Measurements from ENCODE around the gene OBSCN.

Gene OBSCN

DNA sequence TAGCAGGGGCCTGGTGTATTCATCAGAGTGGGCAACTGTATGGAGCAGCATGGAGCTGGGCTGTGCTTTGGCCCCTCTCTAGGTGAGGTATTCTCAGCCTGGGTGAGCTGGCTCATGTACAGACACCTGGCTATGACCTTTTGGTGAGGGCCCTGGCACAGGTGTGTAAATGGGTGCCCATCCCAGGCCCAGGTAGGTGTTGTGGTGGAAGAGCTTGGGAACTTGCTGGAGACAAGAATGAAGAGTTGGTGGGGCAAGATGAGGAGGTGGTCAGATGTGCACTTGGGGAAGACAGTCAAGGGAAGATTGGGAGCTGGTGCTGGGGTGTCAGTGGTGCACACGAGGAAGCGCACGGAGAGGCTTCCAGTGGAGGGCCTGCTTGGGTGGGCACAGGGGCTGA is 103.2 kb downstream of the OBSCN start:
- H3K27me3 ChIP-seq (ENCODE audit: insufficient read depth, low read length), result no peaks in the 10 kb centered on the region
- no peak overlapping the region for H3K4me3 ChIP-seq (ENCODE audit: low read length)
- no peak overlapping the region for H2AFZ ChIP-seq (ENCODE audit: low read depth, low read length)
- H3K4me1 ChIP-seq (ENCODE audit: insufficient read depth, low read length), result no peaks in the 10 kb centered on the region
- H3K36me3 ChIP-seq (ENCODE audit: insufficient read depth, low read length), result no peaks in the 10 kb centered on the region
- peaks cover 4% of the 10 kb centered on the region for H3K9me3 ChIP-seq (ENCODE audit: low read length)

DNA sequence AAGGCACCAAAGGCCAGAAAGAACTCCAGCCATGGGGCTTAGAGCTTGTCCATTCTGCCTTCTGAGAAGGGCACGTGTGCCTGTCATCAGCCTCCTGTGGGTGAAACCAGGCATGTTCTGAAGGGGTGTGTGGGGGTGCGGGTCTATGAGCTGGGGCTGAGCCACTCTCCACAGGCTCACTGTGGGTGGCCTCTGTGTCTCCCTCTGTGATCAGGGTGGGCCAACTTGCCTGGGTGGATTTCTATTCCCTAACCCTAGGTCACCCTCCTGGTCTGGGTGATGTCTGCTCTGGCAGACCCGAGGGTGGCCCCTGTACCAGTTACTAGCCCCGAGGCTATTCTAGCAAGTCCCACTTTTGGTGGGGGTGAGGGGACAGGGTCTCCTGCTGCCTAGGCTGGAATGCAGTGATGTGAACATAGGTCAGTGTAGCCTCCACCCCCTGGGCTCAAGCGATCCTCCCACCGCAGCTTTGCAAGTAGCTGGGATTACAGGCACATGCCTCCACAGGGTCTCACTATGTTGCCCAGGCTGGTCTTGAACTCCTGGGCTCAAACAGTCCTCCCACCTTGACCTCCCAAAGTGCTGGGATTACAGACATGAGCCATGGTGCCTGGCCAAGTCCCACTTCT is 104.4 kb downstream of the OBSCN start:
- H3K4me3 ChIP-seq (ENCODE audit: low read length), result no peak overlapping the region
- no peak overlapping the region for H2AFZ ChIP-seq (ENCODE audit: low read depth, low read length)
- H3K27me3 ChIP-seq (ENCODE audit: insufficient read depth, low read length), result no peaks in the 10 kb centered on the region
- H3K36me3 ChIP-seq (ENCODE audit: insufficient read depth, low read length), result no peaks in the 10 kb centered on the region
- no peaks in the 10 kb centered on the region for H3K4me1 ChIP-seq (ENCODE audit: insufficient read depth, low read length)
- H3K9me3 ChIP-seq (ENCODE audit: low read length), result peaks cover 4% of the 10 kb centered on the region

DNA sequence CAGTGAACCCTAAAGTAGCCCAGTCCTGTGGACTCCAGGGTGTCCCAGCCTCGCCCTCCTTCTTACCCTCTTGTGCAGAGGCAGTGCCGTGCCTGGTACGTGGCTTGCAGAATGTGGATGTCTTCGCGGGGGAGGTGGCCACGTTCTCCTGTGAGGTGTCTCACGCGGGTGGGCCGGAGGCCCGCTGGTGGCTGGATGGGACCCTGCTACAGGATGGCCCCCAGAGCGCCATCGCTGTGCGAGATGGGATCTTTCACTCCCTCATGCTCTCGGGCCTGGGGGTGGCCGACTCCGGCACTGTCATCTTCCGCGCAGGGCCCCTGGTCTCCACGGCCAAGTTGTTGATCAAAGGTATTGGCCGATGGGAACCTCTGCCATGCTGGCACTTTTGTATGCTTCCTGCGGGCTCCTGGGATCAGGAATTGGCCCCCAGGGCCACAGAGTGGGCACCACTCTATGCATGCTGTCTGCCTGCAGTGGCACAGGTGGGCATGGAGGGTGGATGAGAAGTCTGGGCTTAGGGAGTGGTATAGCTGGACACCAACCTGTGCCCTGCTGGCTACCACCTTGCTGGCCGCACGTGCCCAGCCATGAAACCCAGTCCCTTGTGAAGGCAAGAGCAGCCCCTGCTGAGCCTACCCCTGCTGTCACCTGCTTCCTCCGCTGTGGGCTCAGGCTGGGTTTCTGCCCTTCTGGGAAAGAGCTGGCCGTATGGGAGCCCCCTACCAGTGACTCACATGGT is 105.9 kb downstream of the OBSCN start:
- Histone ChIP-seq H3K36me3 (ENCODE audit: insufficient read depth, low read length) (no peaks in the 10 kb centered on the region), H3K4me3 (ENCODE audit: low read length) (no peak overlapping the region), H3K4me1 (ENCODE audit: insufficient read depth, low read length) (no peaks in the 10 kb centered on the region), H2AFZ (ENCODE audit: low read depth, low read length) (no peak overlapping the region), H3K27me3 (ENCODE audit: insufficient read depth, low read length) (no peaks in the 10 kb centered on the region), H3K9me3 (ENCODE audit: low read length) (peaks cover 4% of the 10 kb centered on the region)

DNA sequence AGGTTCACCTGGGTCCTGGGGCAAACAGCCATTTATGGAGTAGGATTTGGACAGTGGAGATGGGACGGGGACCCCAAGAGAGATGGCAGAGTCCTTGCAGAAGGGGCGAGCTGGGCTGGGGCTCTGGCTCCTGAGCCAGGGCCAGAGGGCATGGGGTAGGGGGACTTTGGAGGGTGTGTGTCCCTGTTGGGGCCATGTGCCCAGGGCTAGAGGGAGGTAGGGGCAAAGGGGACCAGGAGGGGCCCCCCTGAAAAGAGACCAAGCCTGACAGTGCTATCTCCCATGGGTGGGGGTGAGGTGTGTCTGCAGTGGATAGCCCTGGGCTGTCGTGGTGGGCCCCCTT is 106.4 kb downstream of the OBSCN start:
- Histone ChIP-seq H2AFZ (ENCODE audit: low read depth, low read length) (no peak overlapping the region), H3K36me3 (ENCODE audit: insufficient read depth, low read length) (no peaks in the 10 kb centered on the region), H3K9me3 (ENCODE audit: low read length) (peaks cover 4% of the 10 kb centered on the region), H3K27me3 (ENCODE audit: insufficient read depth, low read length) (no peaks in the 10 kb centered on the region), H3K4me3 (ENCODE audit: low read length) (no peak overlapping the region), H3K4me1 (ENCODE audit: insufficient read depth, low read length) (no peaks in the 10 kb centered on the region)

DNA sequence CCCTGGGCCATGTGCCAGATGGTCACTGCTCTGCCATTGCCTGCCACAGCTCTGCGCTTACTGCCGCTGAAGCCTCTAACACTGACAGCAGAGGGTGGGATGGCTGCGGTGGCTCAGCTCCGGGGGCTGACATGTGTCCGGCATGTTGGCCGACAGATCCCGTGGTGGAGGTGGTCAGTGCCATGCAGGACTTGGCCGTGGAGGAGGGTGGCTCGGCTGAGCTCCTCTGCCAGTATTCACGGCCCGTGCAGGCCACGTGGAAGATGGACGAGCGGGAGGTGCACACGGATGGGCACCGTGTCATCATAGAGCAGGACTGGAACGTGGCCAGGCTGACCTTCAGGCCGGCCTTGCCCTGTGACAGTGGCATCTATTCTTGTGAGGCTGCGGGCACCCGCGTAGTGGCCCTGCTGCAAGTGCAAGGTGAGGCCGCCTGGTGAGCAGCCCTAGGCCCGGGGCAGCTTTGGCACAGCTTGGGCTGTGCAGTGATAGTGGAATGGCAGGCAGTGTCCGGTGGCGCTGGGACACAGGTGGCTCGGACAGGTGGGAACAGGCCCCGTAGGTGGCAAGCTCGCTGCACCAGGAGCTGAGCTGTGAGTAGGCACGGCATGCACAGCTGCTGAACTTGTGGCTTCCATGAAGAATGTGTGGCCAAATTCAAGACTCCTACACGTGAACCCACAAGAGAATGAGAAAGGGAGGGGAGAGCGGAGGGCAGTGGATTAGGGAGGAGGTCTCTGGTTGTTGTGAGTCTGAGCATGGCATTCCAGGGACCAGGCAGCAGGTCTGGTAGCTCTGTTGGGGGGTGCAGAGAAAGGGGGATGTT is 107.0 kb downstream of the OBSCN start:
- H3K4me3 ChIP-seq (ENCODE audit: low read length), result no peak overlapping the region
- no peak overlapping the region for H2AFZ ChIP-seq (ENCODE audit: low read depth, low read length)
- H3K4me1 ChIP-seq (ENCODE audit: insufficient read depth, low read length), result no peaks in the 10 kb centered on the region
- H3K36me3 ChIP-seq (ENCODE audit: insufficient read depth, low read length), result no peaks in the 10 kb centered on the region
- peaks cover 4% of the 10 kb centered on the region for H3K9me3 ChIP-seq (ENCODE audit: low read length)
- no peaks in the 10 kb centered on the region for H3K27me3 ChIP-seq (ENCODE audit: insufficient read depth, low read length)

DNA sequence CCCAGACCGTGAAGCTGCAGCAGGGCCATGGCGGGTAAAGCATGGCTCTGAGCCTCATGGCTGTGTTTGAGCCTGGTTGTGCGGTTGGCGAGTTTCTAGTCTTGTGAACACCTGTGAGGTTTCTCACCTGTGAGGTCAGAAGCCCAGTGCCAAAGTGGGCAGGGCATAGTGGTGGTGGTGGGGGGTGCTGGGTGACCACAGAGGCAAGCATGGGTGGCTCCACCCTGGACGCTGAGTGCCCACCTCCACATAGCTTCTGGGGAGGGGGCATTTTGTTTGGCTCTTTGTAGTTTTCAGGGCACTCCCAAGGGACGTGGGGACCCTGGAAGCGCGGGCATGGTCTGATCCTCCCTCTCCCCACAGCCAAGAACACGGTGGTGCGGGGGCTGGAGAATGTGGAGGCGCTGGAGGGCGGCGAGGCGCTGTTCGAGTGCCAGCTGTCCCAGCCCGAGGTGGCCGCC is 107.7 kb downstream of the OBSCN start:
- Histone ChIP-seq H3K4me1 (ENCODE audit: insufficient read depth, low read length) (no peaks in the 10 kb centered on the region), H3K27me3 (ENCODE audit: insufficient read depth, low read length) (no peaks in the 10 kb centered on the region), H3K9me3 (ENCODE audit: low read length) (peaks cover 4% of the 10 kb centered on the region), H2AFZ (ENCODE audit: low read depth, low read length) (no peak overlapping the region), H3K4me3 (ENCODE audit: low read length) (no peak overlapping the region), H3K36me3 (ENCODE audit: insufficient read depth, low read length) (no peaks in the 10 kb centered on the region)

DNA sequence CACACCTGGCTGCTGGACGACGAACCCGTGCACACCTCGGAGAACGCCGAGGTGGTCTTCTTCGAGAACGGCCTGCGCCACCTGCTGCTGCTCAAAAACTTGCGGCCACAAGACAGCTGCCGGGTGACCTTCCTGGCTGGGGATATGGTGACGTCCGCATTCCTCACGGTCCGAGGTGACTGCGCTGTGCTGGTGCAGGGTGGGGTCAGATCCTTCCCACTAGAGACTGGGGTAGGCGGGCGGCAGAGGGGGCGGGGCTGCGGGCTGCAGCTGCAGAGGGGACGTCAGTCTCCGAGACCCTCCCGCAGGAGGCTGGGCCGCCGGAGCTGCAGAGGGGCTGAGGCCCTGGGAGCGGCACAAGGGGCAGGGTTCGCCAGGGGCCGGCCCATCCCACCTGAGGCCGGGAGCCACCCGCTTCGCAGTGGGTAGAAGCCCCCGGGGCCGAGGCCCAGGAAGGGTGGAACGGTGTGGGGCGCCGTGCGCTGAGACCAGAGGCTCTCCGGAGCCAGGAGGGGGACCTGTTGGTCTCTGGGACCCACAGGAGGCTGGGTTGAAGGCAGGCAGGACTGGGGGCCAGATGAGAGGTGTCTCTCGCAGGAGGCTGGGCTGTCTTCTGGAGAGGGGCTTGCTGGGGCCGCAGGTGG is 108.2 kb downstream of the OBSCN start:
- H3K4me3 ChIP-seq (ENCODE audit: low read length), result no peak overlapping the region
- no peaks in the 10 kb centered on the region for H3K4me1 ChIP-seq (ENCODE audit: insufficient read depth, low read length)
- no peak overlapping the region for H2AFZ ChIP-seq (ENCODE audit: low read depth, low read length)
- no peaks in the 10 kb centered on the region for H3K36me3 ChIP-seq (ENCODE audit: insufficient read depth, low read length)
- peaks cover 4% of the 10 kb centered on the region for H3K9me3 ChIP-seq (ENCODE audit: low read length)
- H3K27me3 ChIP-seq (ENCODE audit: insufficient read depth, low read length), result no peaks in the 10 kb centered on the region

DNA sequence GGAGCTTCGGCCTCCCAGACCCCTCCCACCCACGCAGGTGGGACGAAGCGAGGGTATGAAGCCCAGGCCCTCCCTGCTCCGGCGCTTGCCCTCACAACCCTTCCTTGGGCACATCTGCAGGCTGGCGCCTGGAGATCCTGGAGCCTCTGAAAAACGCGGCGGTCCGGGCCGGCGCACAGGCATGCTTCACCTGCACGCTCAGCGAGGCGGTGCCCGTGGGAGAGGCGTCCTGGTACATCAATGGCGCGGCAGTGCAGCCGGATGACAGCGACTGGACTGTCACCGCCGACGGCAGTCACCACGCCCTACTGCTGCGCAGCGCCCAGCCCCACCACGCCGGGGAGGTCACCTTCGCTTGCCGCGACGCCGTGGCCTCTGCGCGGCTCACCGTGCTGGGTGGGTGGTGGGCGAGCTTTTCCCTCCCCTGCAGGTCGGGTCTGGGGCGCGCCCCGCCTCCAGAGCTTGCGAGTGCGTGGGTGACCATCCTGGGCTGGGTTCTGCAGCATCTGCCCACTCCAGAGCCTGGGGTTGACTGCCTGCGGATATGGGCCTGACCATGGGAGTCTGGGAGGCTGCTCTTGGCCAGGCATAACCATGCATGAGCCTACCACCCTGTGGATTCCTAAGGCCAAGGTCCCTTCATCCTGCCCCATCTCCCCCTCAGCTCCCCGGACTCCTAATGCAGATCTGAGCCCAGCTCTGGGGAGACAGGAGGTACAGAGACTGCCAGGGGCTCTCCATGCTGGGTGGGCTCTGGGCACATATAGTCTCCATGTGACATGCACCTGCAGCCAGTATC is 108.9 kb downstream of the OBSCN start:
- peaks cover 4% of the 10 kb centered on the region for H3K9me3 ChIP-seq (ENCODE audit: low read length)
- no peaks in the 10 kb centered on the region for H3K4me1 ChIP-seq (ENCODE audit: insufficient read depth, low read length)
- no peaks in the 10 kb centered on the region for H3K36me3 ChIP-seq (ENCODE audit: insufficient read depth, low read length)
- no peaks in the 10 kb centered on the region for H3K27me3 ChIP-seq (ENCODE audit: insufficient read depth, low read length)
- no peak overlapping the region for H2AFZ ChIP-seq (ENCODE audit: low read depth, low read length)
- H3K4me3 ChIP-seq (ENCODE audit: low read length), result no peak overlapping the region

DNA sequence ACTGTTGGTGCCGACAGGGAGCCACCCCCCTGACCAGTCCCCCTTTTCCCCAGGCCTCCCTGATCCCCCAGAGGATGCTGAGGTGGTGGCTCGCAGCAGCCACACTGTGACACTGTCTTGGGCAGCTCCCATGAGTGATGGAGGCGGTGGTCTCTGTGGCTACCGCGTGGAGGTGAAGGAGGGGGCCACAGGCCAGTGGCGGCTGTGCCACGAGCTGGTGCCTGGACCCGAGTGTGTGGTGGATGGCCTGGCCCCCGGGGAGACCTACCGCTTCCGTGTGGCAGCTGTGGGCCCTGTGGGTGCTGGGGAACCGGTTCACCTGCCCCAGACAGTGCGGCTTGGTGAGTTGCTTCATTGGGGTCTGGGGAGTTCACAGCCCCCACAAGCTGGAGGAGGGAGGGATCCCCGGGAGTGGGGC is 109.6 kb downstream of the OBSCN start:
- Histone ChIP-seq H3K27me3 (ENCODE audit: insufficient read depth, low read length) (no peaks in the 10 kb centered on the region), H3K36me3 (ENCODE audit: insufficient read depth, low read length) (no peaks in the 10 kb centered on the region), H2AFZ (ENCODE audit: low read depth, low read length) (no peak overlapping the region), H3K9me3 (ENCODE audit: low read length) (peaks cover 3% of the 10 kb centered on the region), H3K4me1 (ENCODE audit: insufficient read depth, low read length) (no peaks in the 10 kb centered on the region), H3K4me3 (ENCODE audit: low read length) (no peak overlapping the region)

DNA sequence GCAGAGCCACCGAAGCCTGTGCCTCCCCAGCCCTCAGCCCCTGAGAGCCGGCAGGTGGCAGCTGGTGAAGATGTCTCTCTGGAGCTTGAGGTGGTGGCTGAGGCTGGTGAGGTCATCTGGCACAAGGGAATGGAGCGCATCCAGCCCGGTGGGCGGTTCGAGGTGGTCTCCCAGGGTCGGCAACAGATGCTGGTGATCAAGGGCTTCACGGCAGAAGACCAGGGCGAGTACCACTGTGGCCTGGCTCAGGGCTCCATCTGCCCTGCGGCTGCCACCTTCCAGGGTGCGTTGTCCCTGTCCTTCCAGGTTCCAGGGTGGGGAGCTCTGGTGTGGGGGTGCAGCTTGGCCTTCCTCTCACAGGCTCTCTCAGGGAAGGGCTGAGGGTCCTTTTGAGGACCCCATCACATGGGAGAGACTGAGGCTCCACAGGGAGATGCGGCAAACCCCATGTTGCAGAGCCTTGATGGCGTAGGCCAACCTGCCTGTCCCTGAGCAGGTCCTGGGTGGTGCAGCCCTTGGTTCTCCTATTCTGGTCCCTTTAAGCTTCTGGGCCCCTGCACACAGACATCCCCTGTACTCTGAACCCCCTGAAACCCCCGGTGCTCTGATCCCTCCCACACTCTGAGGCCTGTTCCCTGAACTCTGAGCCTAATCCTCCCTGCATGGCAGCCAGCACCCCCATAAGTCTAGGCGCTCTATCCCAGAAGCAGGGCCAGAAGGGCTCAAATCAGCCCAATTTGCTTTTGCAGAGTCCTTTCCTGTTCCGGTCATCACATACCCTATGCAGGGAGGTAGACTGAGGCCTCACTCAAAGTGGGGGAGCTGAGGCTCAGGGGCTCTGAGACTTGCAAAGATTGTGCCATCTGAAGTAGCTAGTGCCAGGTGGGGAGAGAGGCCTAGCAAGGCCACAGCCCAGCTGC is 110.3 kb downstream of the OBSCN start:
- Histone ChIP-seq H3K4me1 (ENCODE audit: insufficient read depth, low read length) (no peaks in the 10 kb centered on the region), H3K4me3 (ENCODE audit: low read length) (no peak overlapping the region), H2AFZ (ENCODE audit: low read depth, low read length) (no peak overlapping the region), H3K9me3 (ENCODE audit: low read length) (peaks cover 2% of the 10 kb centered on the region), H3K36me3 (ENCODE audit: insufficient read depth, low read length) (no peaks in the 10 kb centered on the region), H3K27me3 (ENCODE audit: insufficient read depth, low read length) (no peaks in the 10 kb centered on the region)

DNA sequence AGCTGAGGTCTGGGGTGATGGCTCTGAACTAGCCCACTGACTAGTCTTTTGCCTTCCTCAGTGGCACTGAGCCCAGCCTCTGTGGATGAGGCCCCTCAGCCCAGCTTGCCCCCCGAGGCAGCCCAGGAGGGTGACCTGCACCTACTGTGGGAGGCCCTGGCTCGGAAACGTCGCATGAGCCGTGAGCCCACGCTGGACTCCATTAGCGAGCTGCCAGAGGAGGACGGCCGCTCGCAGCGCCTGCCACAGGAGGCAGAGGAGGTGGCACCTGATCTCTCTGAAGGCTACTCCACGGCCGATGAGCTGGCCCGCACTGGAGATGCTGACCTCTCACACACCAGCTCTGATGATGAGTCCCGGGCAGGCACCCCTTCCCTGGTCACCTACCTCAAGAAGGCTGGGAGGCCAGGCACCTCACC is 111.0 kb downstream of the OBSCN start:
- Histone ChIP-seq H3K9me3 (ENCODE audit: low read length) (peaks cover 1% of the 10 kb centered on the region), H3K27me3 (ENCODE audit: insufficient read depth, low read length) (no peaks in the 10 kb centered on the region)

More for the DNA sequence above, 111.0 kb downstream of the OBSCN start:
- no peak overlapping the region for H2AFZ ChIP-seq (ENCODE audit: low read depth, low read length)
- H3K4me3 ChIP-seq (ENCODE audit: low read length), result no peak overlapping the region
- no peaks in the 10 kb centered on the region for H3K4me1 ChIP-seq (ENCODE audit: insufficient read depth, low read length)
- H3K36me3 ChIP-seq (ENCODE audit: insufficient read depth, low read length), result no peaks in the 10 kb centered on the region

Measured in neuron (in vitro differentiated cells).